ENCODE measurements around the gene LAMC1.

LAMC1 gene

DNA sequence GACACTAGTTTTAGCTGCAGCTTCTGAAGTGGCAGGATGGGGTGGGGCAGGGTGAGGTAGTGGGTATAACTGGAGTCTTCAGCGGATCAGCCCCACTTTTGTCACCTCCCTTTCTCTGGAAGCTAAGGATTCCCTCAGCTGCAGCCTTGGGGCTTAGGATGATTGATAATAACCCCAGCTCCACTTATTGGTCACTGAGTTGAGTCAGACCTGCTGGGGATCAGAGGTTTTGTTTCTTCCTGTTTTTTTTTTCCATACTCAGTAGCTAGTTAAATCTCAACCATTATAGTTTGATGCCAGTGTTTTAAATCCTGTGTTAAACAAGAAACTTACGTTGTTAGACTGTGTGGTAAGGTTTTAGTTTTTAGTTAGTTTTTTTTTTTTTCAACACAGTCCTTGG, 57.2 kb downstream of the LAMC1 start:
- DNase-seq (ENCODE audit: low read depth in 2 of 2): no peak

GRCh38 chr1:183081402-183082120, 58.3 kb downstream of the LAMC1 start:
- DNase-seq (ENCODE audit: low read depth in 2 of 2): no peak

DNA sequence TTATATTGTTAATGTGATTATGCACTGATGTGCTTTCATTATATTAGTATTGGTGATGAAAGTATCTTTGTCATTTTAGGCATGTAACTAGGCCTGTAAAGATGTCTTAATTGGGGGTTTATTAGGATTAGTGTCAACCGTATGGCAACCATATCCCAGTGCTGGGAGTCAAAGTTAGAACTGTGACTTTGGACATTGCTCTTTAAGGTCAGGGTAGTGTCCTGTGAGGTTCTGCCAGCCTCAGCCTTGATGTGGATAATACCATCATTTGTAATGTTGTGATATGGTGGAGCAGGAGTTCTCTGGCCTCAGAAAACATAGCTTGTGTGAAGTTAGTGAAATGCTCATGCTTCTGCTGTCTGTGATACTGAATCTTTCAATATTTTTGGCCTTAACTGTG, 59.4 kb downstream of the LAMC1 start:
- no peak for DNase-seq (ENCODE audit: low read depth in 2 of 2)

DNA sequence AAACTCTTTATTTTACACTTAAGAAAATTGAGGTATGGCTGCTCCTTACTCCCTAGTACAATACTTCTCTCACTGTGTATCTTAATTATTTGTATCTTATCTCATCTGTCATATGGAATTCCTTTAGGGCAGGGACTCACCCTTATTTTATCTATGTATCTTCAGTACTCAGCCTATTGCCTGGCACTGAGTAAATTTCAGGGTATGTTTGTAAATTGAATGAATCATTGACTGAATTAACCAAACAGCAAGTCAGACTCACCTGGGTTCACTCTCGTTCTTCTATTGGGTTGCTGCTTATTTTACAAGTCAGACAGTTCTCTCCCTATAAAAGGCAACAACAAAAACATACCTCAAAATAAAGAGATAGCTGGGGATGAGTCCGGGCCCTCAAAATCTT, 63.8 kb downstream of the LAMC1 start:
- no peak for DNase-seq (ENCODE audit: low read depth in 2 of 2)

DNA sequence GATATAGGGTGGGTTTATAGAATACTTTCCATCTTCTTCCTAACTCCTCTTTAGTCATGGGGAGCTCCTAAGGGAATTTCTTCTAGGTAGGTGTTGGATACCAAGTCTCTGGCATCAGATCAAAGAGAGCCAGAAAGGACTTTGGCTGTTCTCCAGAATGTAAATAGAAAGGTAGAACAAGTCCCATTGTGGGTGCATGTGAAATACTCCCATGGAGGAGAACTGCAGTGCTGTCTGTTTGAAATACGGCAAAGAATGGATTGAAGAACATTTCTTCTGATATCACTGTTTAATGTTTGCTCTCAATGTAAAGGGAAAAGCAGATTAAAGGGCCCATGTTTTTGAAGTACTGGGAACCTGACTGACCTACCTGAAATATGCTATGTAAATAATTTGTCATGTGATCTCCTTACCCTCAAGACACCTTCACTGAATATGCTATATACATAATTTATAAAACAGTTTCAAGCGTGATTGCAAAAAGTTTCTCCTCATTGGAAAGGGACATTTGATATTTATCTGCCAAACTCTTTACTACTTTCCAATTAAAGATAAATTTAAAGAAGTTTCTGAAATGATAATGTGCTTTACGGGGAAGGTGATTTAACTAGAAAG, 65.9 kb downstream of the LAMC1 start:
- no peak for DNase-seq (ENCODE audit: low read depth in 2 of 2)

- no peak for DNase-seq (ENCODE audit: low read depth in 2 of 2)
These were observed 67.3 kb downstream of the LAMC1 start for GRCh38 chr1:183090391-183091006.

- no peak for DNase-seq (ENCODE audit: low read depth in 2 of 2)
These were observed 68.0 kb downstream of the LAMC1 start for GRCh38 chr1:183091181-183091580.

DNA sequence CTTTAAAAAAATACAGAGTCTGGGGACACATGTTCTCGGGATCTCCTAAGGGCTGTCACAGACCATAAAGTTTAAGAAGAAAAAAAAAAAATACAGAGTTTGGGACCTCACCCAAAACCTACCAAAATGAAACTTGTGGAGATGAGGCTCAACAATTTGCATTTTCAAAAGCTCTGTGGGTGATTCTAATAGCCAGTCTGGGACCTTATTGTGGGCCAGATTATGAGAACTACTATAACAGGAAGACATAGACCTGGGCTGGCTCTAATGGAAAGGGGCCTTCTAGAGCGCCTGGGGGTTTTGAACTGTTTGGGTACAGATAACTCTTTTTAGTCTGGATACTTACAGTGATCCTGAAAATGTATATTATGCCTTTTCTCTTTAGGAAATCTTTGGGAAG, 69.1 kb downstream of the LAMC1 start:
- DNase-seq (ENCODE audit: low read depth in 2 of 2): no peak

- DNase-seq (ENCODE audit: low read depth in 2 of 2): no peak
These were observed 69.9 kb downstream of the LAMC1 start for GRCh38 chr1:183093066-183093668.

DNA sequence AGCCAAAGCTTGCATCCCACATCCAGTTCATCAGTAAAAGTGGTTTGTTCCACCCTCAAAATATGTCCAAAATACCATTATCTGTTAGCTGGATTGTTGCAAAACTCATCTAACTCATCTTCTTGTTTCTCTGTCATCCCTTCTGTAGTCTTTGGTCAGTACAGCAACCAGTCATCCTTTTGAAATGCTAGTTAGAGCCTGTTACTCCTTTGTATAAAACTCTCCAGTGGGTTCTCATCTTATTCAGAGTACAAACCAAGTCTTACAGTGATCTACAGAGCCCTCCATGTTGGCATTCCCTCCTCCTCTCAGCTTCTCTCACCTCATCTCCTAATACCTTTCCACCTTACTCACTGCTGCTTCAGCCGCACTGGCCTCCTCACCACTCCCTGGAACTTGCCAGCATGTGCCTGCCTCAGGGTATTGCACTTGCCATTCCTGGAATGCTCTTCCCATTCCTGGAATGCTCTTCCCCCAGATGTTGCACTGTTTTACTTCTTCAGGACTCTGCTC, 70.6 kb downstream of the LAMC1 start:
- DNase-seq (ENCODE audit: low read depth in 2 of 2): no peak

DNA sequence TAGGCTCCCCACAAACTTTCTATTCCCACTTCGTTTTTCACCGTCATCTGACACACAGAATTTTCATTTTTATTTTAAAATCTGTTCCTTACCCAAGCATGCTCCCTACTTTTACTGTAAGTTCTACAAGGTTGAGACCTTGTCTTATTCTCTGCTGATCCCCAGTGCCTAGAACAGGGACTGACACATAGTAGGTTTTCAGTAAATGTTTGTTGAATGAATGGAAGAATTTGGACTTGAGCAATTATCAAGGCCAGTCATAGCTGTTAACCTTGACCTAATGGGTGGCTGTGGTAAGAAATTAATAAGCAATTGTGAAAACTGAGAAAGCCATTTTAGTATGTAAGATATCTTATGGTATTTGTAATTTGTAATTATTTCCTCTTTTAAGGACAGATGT, 71.1 kb downstream of the LAMC1 start:
- no peak for DNase-seq (ENCODE audit: low read depth in 2 of 2)

- DNase-seq (ENCODE audit: low read depth in 2 of 2): no peak
These were observed 73.1 kb downstream of the LAMC1 start for GRCh38 chr1:183096351-183096750.

- DNase-seq (ENCODE audit: low read depth in 2 of 2): no peak
These were observed 73.7 kb downstream of the LAMC1 start for GRCh38 chr1:183096894-183097293.

GRCh38 chr1:183097438-183098051, 74.3 kb downstream of the LAMC1 start:
- DNase-seq (ENCODE audit: low read depth in 2 of 2): no peak

DNA sequence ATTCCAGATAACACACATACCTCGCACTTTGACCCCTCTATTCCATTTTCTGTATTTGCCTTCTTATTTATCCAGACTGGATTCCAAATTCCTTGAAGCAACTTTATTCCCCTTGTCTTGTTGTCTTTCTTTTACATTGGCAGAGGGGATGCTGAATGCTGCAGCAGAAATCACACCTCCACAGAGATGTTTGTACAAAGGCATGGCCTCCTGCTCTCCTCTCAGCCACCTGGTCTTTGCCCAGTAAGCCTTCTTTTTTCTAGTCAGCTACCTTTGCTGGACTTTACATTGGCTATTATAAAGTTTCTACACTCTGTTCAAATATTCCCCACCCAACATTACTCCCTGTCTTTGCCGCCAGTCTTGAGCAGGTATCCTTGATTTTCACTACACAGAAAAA, 75.1 kb downstream of the LAMC1 start:
- DNase-seq (ENCODE audit: low read depth in 2 of 2): no peak

DNA sequence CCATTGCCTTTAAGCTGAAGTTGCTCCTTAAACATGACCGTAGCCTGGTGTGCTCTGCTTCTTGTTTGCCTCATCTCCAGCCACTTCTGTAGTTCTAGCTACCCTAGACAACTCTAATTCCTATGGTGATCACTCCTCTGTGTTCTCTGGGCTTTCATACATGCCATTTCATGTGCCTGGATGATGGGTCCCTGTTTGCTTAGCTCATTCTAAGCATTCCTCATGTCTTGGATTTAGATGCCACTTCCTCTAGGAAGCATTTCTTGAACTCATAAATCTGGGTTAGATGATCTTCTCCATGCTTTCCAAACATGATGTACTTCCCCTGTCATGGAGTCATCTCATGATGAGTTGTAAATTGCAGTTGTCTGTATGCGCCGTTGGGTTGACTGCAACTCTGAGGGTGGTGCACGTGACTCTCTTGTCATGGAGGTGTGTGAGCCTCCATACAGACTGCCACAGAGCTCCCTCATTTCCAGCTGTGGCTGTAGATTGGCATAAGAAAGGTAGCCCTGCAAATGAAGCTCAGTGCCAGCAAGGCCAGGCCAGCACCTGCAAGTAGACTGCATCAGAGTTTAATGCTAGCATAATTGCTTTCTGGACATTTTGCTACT, 77.2 kb downstream of the LAMC1 start:
- DNase-seq (ENCODE audit: low read depth in 2 of 2): no peak

DNA sequence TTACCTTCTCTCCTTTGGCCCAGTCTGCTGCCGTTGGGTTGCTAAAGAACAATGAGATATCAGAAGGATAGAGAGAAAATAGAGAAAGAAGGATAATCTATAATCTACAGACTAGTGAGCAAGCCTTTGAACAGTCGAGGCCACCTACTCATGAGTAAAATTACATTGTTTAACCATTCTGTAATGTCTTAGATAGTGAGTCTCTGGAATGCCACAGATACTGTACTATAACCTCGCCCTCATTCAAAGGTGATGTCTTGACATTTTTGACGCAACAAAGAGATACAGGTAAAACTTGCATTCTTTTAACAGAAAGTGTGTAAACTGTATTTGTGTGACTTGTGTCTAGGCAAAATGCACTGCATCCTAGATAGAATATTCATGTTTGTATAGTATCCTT, 77.9 kb downstream of the LAMC1 start:
- DNase-seq (ENCODE audit: low read depth in 2 of 2): no peak

- DNase-seq (ENCODE audit: low read depth in 2 of 2): no peak
These were observed 78.6 kb downstream of the LAMC1 start for GRCh38 chr1:183101841-183102276.

DNA sequence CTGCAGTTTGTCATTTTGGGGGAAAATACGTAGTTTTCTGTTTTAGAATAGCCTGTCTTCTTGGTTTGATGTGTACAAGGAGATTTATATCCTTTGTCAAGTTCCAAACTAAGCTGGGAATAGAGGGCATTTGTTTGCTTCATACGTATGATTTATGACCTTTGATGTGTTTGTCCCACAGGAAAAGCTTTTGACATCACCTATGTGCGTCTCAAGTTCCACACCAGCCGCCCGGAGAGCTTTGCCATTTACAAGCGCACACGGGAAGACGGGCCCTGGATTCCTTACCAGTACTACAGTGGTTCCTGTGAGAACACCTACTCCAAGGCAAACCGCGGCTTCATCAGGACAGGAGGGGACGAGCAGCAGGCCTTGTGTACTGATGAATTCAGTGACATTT, 79.9 kb downstream of the LAMC1 start:
- no peak for DNase-seq (ENCODE audit: low read depth in 2 of 2)

DNA sequence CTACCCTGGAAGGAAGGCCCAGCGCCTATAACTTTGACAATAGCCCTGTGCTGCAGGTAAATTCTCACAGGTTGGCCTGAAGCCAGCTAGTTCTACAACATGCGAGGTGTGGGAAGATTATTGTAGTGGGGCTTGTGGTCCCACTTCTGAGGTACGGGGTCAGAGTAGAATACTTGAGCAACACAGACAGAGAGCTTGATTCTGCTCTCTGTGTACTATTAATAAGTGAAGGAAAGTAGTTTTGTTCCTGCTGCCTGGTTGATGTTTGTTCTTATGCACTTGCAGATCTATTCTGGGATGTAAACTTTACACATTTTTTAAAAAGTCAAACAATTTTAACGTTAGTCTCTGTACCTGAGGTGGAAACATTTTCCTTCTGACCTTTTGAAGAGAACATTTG, 80.4 kb downstream of the LAMC1 start:
- DNase-seq (ENCODE audit: low read depth in 2 of 2): no peak

GRCh38 chr1:183105449-183105848, 82.2 kb downstream of the LAMC1 start:
- no peak for DNase-seq (ENCODE audit: low read depth in 2 of 2)

DNA sequence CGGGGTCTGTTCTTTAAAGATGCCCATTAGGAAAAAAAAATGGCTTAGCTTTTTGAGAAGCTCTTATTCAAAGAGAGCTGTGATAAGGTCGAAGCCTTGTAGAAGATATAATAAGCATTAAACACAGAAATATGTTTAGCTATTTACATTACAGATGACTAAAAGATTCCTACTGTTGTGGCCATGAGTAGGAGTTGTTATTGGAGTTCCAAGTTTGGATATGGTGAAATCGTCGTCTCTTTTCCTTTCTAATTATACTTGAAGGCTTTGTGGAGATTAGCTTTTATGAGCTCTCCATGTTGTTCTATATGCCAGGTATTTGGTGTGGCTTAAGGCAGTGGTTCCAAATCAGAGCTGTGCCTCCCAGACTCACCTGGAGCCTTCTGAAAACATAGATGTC, 82.9 kb downstream of the LAMC1 start:
- no peak for DNase-seq (ENCODE audit: low read depth in 2 of 2)
